Astrocyte (in vitro differentiated cells and primary cell): ENCODE results near the gene CD300A. TPM values are rescaled to one million over a fixed set of nuclear protein-coding genes. Genes with fewer than 3 reads are reported as not detected.

Source experiments
- DNase-seq: peaks from one replicate; pipeline ENCODE4 v3.0.0-alpha.2; 2010; ENCODE audit warnings: low read depth
- FAIRE-seq: peaks from 2 replicates; lab custom pipeline; 2011; peaks lifted over from hg19 to GRCh38; lab: Jason Lieb, UNC
- H2AFZ ChIP-seq: 2 replicates; pipeline ENCODE4 v1.6.0; 2012; ENCODE audit warnings: low read depth, low read length, inconsistent platforms
- H3K27ac ChIP-seq: 2 replicates; pipeline ENCODE4 v1.5.1; 2011; ENCODE audit warnings: low read depth, low read length, inconsistent platforms
- H3K27me3 ChIP-seq: 2 replicates; pipeline ENCODE4 v1.6.0; 2011; ENCODE audit warnings: low read length, inconsistent platforms; ENCODE audit not compliant: insufficient read depth
- H3K36me3 ChIP-seq: 2 replicates; pipeline ENCODE4 v1.5.1; 2011; ENCODE audit warnings: low read length, inconsistent platforms; ENCODE audit not compliant: insufficient read depth
- H3K4me1 ChIP-seq: 2 replicates; pipeline ENCODE4 v1.5.1; 2011; ENCODE audit warnings: low read length, inconsistent platforms; ENCODE audit not compliant: insufficient read depth
- H3K4me2 ChIP-seq: 2 replicates; pipeline ENCODE4 v1.6.0; 2012; ENCODE audit warnings: low read length, inconsistent platforms
- H3K4me3 ChIP-seq: 2 replicates; pipeline ENCODE4 v1.5.1; 2011; ENCODE audit warnings: low read depth, mild to moderate bottlenecking, low read length, inconsistent platforms; ENCODE audit not compliant: insufficient read depth
- H3K79me2 ChIP-seq: 2 replicates; pipeline ENCODE4 v1.6.0; 2012; ENCODE audit warnings: mild to moderate bottlenecking, low read length, inconsistent platforms; ENCODE audit not compliant: insufficient read depth
- H3K9ac ChIP-seq: 2 replicates; pipeline ENCODE4 v1.6.0; 2012; ENCODE audit warnings: mild to moderate bottlenecking, low read length, inconsistent platforms
- H3K9me3 ChIP-seq: 2 replicates; pipeline ENCODE4 v1.5.1; 2012; ENCODE audit warnings: low read depth, mild to moderate bottlenecking, low read length, inconsistent platforms; ENCODE audit not compliant: insufficient read depth
- H4K20me1 ChIP-seq: 2 replicates; pipeline ENCODE4 v1.6.0; 2012; ENCODE audit warnings: low read length, inconsistent platforms; ENCODE audit not compliant: insufficient read depth
- H3K27ac Mint-ChIP-seq: one replicate; pipeline ENCODE4 v1.8.0; 2021; ENCODE audit warnings: mild to moderate bottlenecking, mixed read lengths; ENCODE audit not compliant: unreplicated experiment
- H3K27me3 Mint-ChIP-seq: one replicate; pipeline ENCODE4 v1.8.0; 2021; ENCODE audit warnings: low read depth, mixed read lengths; ENCODE audit not compliant: unreplicated experiment
- H3K36me3 Mint-ChIP-seq: one replicate; pipeline ENCODE4 v1.8.0; 2021; ENCODE audit warnings: low read depth, mixed read lengths; ENCODE audit not compliant: unreplicated experiment
- H3K4me1 Mint-ChIP-seq: one replicate; pipeline ENCODE4 v1.8.0; 2021; ENCODE audit warnings: low read depth, mixed read lengths; ENCODE audit not compliant: unreplicated experiment
- H3K4me3 Mint-ChIP-seq: one replicate; pipeline ENCODE4 v1.8.0; 2021; ENCODE audit warnings: mild to moderate bottlenecking, moderate library complexity, mixed read lengths; ENCODE audit not compliant: unreplicated experiment
- H3K9me3 Mint-ChIP-seq: one replicate; pipeline ENCODE4 v1.8.0; 2021; ENCODE audit warnings: mild to moderate bottlenecking, mixed read lengths; ENCODE audit not compliant: unreplicated experiment
- EZH2 ChIP-seq: IDR thresholded peaks from 2 replicates; pipeline ENCODE4 v1.6.1; 2012; ENCODE audit warnings: mild to moderate bottlenecking, low read length, inconsistent platforms; ENCODE audit not compliant: insufficient read depth
- total RNA-seq: library from RNA; stranded (reverse); gene quantifications from 2 replicates; pipeline ENCODE4 v1.2.1, GENCODE V29; 2021
- TF ChIP-seq, protein P1 (sequence below): IDR thresholded peaks from 2 replicates; pipeline ENCODE4 v1.5.1; 2011; ENCODE audit warnings: low read depth, mild to moderate bottlenecking, inconsistent platforms, low read length, moderate library complexity; ENCODE audit not compliant: insufficient read depth

The CD300A gene
- total RNA-seq, 1 donor from 2014 or later = not detected

DNA sequence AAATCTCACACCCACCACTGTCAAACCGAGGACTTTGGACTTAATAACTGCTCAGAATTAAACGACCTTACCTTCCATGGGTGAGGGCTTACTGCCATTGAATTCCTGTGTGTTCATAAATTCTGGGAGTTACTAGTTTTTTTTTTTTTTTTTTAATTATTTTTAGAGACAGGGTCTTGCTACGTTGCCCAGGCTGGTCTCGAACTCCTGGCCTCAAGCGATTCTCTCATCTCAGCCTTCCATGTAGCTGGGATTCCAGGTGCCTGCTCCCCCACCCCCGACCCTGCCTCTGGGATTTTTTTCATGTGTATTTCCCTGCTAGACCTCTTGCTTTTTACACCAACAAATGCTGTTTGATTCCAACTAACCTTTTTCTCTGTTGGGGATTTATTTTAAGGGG is 14.9 kb upstream of the CD300A start:
- Mint-ChIP-seq H3K4me1 (peaks cover 4% of the 10 kb centered on the region), H3K9me3 (no peaks in the 10 kb centered on the region), H3K36me3 (peaks cover 16% of the 10 kb centered on the region), H3K27ac (no peak overlapping the region), H3K4me3 (no peak overlapping the region), H3K27me3 (peaks cover 11% of the 10 kb centered on the region)
- no peaks in the 10 kb centered on the region for H4K20me1 ChIP-seq
- no peaks in the 10 kb centered on the region for H3K79me2 ChIP-seq
- no peak overlapping the region for H3K4me3 ChIP-seq
- peaks cover 6% of the 10 kb centered on the region for H3K27me3 ChIP-seq
- DNase-seq = no peak
- H3K36me3 ChIP-seq = no peaks in the 10 kb centered on the region
- TF ChIP-seq EZH2 = no peak
- TF ChIP-seq, protein P1, sequence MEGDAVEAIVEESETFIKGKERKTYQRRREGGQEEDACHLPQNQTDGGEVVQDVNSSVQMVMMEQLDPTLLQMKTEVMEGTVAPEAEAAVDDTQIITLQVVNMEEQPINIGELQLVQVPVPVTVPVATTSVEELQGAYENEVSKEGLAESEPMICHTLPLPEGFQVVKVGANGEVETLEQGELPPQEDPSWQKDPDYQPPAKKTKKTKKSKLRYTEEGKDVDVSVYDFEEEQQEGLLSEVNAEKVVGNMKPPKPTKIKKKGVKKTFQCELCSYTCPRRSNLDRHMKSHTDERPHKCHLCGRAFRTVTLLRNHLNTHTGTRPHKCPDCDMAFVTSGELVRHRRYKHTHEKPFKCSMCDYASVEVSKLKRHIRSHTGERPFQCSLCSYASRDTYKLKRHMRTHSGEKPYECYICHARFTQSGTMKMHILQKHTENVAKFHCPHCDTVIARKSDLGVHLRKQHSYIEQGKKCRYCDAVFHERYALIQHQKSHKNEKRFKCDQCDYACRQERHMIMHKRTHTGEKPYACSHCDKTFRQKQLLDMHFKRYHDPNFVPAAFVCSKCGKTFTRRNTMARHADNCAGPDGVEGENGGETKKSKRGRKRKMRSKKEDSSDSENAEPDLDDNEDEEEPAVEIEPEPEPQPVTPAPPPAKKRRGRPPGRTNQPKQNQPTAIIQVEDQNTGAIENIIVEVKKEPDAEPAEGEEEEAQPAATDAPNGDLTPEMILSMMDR = no peak
- no peak overlapping the region for H3K4me2 ChIP-seq
- no peaks in the 10 kb centered on the region for H3K9me3 ChIP-seq
- H3K9ac ChIP-seq = no peak overlapping the region
- no peak overlapping the region for H2AFZ ChIP-seq
- FAIRE-seq = no peak
- H3K27ac ChIP-seq = no peak overlapping the region
- H3K4me1 ChIP-seq = peaks cover 4% of the 10 kb centered on the region

DNA sequence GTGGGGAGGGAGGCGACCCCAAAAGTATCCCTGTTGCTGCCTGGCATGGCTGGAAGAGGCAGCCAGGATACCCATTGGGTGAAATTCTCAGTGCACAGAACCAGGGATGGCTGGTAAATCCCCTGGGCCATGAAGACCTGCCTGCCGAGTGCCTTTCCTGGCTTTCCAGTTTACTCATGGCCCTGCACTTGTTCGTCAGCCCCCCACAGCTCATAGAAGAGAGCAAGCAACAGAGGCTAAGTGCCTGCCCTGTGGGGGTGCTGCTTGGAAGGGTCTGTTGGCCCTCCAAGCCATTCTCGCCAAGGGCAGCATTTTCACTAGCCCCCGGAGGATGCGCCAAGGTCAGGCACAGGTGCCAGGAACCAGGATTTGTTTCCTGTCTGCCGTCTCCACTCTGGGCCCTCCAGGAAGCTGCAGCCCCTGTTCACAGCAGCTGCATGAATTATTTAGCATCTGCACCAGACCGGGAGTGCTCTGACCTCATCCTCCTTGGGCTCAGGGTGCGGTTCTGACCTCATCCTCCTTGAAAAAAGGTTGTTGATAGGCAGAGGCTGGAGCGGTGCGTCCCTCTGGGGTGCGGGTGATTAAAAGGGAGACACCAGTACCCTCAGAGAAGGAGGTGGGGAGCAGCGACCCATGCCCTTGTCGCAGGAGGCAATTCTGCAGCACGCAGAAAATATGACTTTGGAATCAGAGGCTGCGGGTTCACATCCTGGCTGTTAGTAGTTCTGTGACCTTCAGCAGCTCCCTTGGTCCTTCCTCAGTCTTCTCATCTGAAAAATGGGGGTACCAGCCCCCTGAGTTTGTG is 14.2 kb upstream of the CD300A start:
- Mint-ChIP-seq H3K4me1 (peaks cover 4% of the 10 kb centered on the region), H3K36me3 (peaks cover 14% of the 10 kb centered on the region), H3K27me3 (peaks cover 14% of the 10 kb centered on the region), H3K9me3 (no peaks in the 10 kb centered on the region), H3K27ac (peak overlapping the region; percentile 12), H3K4me3 (peak overlapping the region; percentile 70)
- DNase-seq (no peak), FAIRE-seq (no peak)
- Histone ChIP-seq H4K20me1 (no peaks in the 10 kb centered on the region), H2AFZ (no peak overlapping the region), H3K79me2 (no peaks in the 10 kb centered on the region), H3K9ac (no peak overlapping the region), H3K27ac (no peak overlapping the region), H3K9me3 (no peaks in the 10 kb centered on the region), H3K27me3 (peaks cover 6% of the 10 kb centered on the region), H3K4me3 (no peak overlapping the region), H3K36me3 (no peaks in the 10 kb centered on the region), H3K4me2 (no peak overlapping the region), H3K4me1 (peaks cover 4% of the 10 kb centered on the region)
- TF ChIP-seq EZH2 = no peak
- TF ChIP-seq, protein P1 = no peak
